Nephron (organoid): Measurements from ENCODE around the gene PARD6B.
"Not testable (repeated sequence)": the region's sequence is repeated elsewhere in the genome, so short reads cannot be mapped to it uniquely, and the experiment has no call there.

Experiments used
- H3K27ac Mint-ChIP-seq, 3 experiments: 2 replicates each; pipeline ENCODE4 v1.8.0; 2020; ENCODE audit warnings: mixed read lengths in 3 of 3, mild to moderate bottlenecking in 2 of 3, moderate library complexity in 1 of 3
- H3K27me3 Mint-ChIP-seq: 2 replicates; pipeline ENCODE4 v1.8.0; 2021; ENCODE audit warnings: low read depth, mild to moderate bottlenecking, moderate library complexity, mixed read lengths
- H3K36me3 Mint-ChIP-seq: 2 replicates; pipeline ENCODE4 v1.8.0; 2020; ENCODE audit warnings: low read depth, mixed read lengths
- H3K4me1 Mint-ChIP-seq: 2 replicates; pipeline ENCODE4 v1.8.0; 2020; ENCODE audit warnings: mixed read lengths
- H3K4me3 Mint-ChIP-seq, 3 experiments: 2 replicates each; pipeline ENCODE4 v1.8.0; 2020; ENCODE audit warnings: mild to moderate bottlenecking in 3 of 3, mixed read lengths in 3 of 3, moderate library complexity in 2 of 3
- H3K9me3 Mint-ChIP-seq: 2 replicates; pipeline ENCODE4 v1.8.0; 2020; ENCODE audit warnings: mixed read lengths
- CTCF ChIP-seq, 3 experiments: fragments of 200-600 bp; sonication (generic); IDR thresholded peaks; one replicate each; pipeline ENCODE4 v1.5.0; 2021; ENCODE audit warnings: antibody characterized with exemption in 3 of 3; ENCODE audit not compliant: unreplicated experiment in 3 of 3

Gene PARD6B

GRCh38 chr20:50776122-50776817 lies 44.9 kb downstream of the PARD6B start:
- Mint-ChIP-seq H3K27me3 (peaks cover 8% of the 10 kb centered on the region), H3K27ac (no peak overlapping the region), H3K9me3 (no peaks in the 10 kb centered on the region), H3K4me3 (no peak overlapping the region), H3K4me1 (no peaks in the 10 kb centered on the region), H3K36me3 (no peaks in the 10 kb centered on the region)
- no peak for TF ChIP-seq CTCF (IDR thresholded peaks at IDR 0.05; ENCODE audit: unreplicated experiment in 3 of 3)

- Mint-ChIP-seq H3K9me3 (no peaks in the 10 kb centered on the region), H3K36me3 (no peaks in the 10 kb centered on the region), H3K27ac (no peak overlapping the region), H3K27me3 (peaks cover 8% of the 10 kb centered on the region), H3K4me3 (no peak overlapping the region), H3K4me1 (no peaks in the 10 kb centered on the region)
- TF ChIP-seq CTCF (IDR thresholded peaks at IDR 0.05; ENCODE audit: unreplicated experiment in 3 of 3) = no peak
Observed at GRCh38 chr20:50777373-50777772, 46.0 kb downstream of the PARD6B start.

GRCh38 chr20:50778994-50779393 lies 47.6 kb downstream of the PARD6B start:
- not testable (repeated sequence) for H3K36me3 Mint-ChIP-seq, H3K27me3 Mint-ChIP-seq, H3K4me1 Mint-ChIP-seq, H3K9me3 Mint-ChIP-seq, H3K27ac Mint-ChIP-seq, H3K4me3 Mint-ChIP-seq

GRCh38 chr20:50783390-50783789 lies 52.0 kb downstream of the PARD6B start:
- H3K9me3 Mint-ChIP-seq = no peaks in the 10 kb centered on the region
- peaks cover 8% of the 10 kb centered on the region for H3K27me3 Mint-ChIP-seq
- H3K4me1 Mint-ChIP-seq = peaks cover 7% of the 10 kb centered on the region
- no peaks in the 10 kb centered on the region for H3K36me3 Mint-ChIP-seq
- no peak for TF ChIP-seq CTCF (IDR thresholded peaks at IDR 0.05; ENCODE audit: unreplicated experiment in 3 of 3)
- H3K4me3 Mint-ChIP-seq = no peak overlapping the region
- no peak overlapping the region for H3K27ac Mint-ChIP-seq

GRCh38 chr20:50783903-50784302 lies 52.5 kb downstream of the PARD6B start:
- Mint-ChIP-seq H3K27me3 (peaks cover 8% of the 10 kb centered on the region), H3K4me3 (no peak overlapping the region), H3K36me3 (no peaks in the 10 kb centered on the region), H3K4me1 (peaks cover 12% of the 10 kb centered on the region), H3K27ac (no peak overlapping the region), H3K9me3 (no peaks in the 10 kb centered on the region)
- TF ChIP-seq CTCF (IDR thresholded peaks at IDR 0.05; ENCODE audit: unreplicated experiment in 3 of 3) = no peak

- peaks cover 13% of the 10 kb centered on the region for H3K4me1 Mint-ChIP-seq
- TF ChIP-seq CTCF (IDR thresholded peaks at IDR 0.05; ENCODE audit: unreplicated experiment in 3 of 3) = no peak
- H3K36me3 Mint-ChIP-seq = no peaks in the 10 kb centered on the region
- no peaks in the 10 kb centered on the region for H3K9me3 Mint-ChIP-seq
- no peak overlapping the region for H3K4me3 Mint-ChIP-seq
- H3K27ac Mint-ChIP-seq = no peak overlapping the region
- H3K27me3 Mint-ChIP-seq = peaks cover 8% of the 10 kb centered on the region
Observed at GRCh38 chr20:50784464-50784863, 53.1 kb downstream of the PARD6B start.
